HG03565 (cell line): ENCODE results near the gene POM121C.
"Not testable (repeated sequence)": the region's sequence is repeated elsewhere in the genome, so short reads cannot be mapped to it uniquely, and the experiment has no call there.

Experiments used
- ATAC-seq: cut with Tn5 transposase; IDR thresholded peaks from one replicate; pipeline ENCODE4 v1.9.1; 2021; ENCODE audit warnings: mild to moderate bottlenecking, moderate library complexity; ENCODE audit not compliant: unreplicated experiment

Gene POM121C

GRCh38 chr7:75485979-75486643, at the start of gene POM121C:
TSS of gene POM121C (minus strand) at chr7:75486299. CDS start at chr7:75441496, 44,803 bp downstream.
- peak; percentile 97 for ATAC-seq

GRCh38 chr7:75534727-75535307, 48.7 kb upstream of the POM121C start:
- ATAC-seq: peak; percentile 80

- ATAC-seq: no peak
These were observed 47.8 kb upstream of the POM121C start for GRCh38 chr7:75533926-75534325.

GRCh38 chr7:75532639-75533038, 46.5 kb upstream of the POM121C start:
- no peak for ATAC-seq

- no peak for ATAC-seq
These were observed 45.3 kb upstream of the POM121C start for GRCh38 chr7:75531359-75531821.

GRCh38 chr7:75527224-75527722, 41.2 kb upstream of the POM121C start:
- not testable (repeated sequence) for ATAC-seq

- not testable (repeated sequence) for ATAC-seq
These were observed 35.6 kb upstream of the POM121C start for GRCh38 chr7:75521727-75522126.

- not testable (repeated sequence) for ATAC-seq
These were observed 32.7 kb upstream of the POM121C start for GRCh38 chr7:75518842-75519241.

GRCh38 chr7:75509033-75509432, 22.9 kb upstream of the POM121C start:
- ATAC-seq: not testable (repeated sequence)

GRCh38 chr7:75492020-75492419, 5.9 kb upstream of the POM121C start, which contains the start of gene SPDYE5:
TSS of gene SPDYE5 (plus strand) at chr7:75492320. CDS start at chr7:75494048, 1,728 bp downstream.
- ATAC-seq: not testable (repeated sequence)

- not testable (repeated sequence) for ATAC-seq
These were observed 632 bp downstream of the POM121C start for GRCh38 chr7:75485355-75485978.

GRCh38 chr7:75480313-75480712, 5.8 kb downstream of the POM121C start:
- not testable (repeated sequence) for ATAC-seq

- ATAC-seq: not testable (repeated sequence)
These were observed 8.6 kb downstream of the POM121C start for GRCh38 chr7:75477457-75477856.

GRCh38 chr7:75470166-75470565, 15.9 kb downstream of the POM121C start:
- ATAC-seq: not testable (repeated sequence)

GRCh38 chr7:75460541-75460940, 25.6 kb downstream of the POM121C start:
- not testable (repeated sequence) for ATAC-seq

GRCh38 chr7:75458034-75458433, 28.1 kb downstream of the POM121C start:
- ATAC-seq: not testable (repeated sequence)

GRCh38 chr7:75456403-75456802, 29.7 kb downstream of the POM121C start:
- ATAC-seq: not testable (repeated sequence)

GRCh38 chr7:75452494-75452955, 33.6 kb downstream of the POM121C start:
- ATAC-seq: peak; percentile 88

- not testable (repeated sequence) for ATAC-seq
These were observed 36.2 kb downstream of the POM121C start for GRCh38 chr7:75449946-75450345.

- peak; percentile 82 for ATAC-seq
These were observed 43.5 kb downstream of the POM121C start for GRCh38 chr7:75442465-75443111.

GRCh38 chr7:75442101-75442464, 44.0 kb downstream of the POM121C start:
- ATAC-seq: not testable (repeated sequence)
